Stimulated activated memory B cell treated with anti-CD40 and anti-IgM and Interleukin-4, amounts not matched to agents 10 μg/mL and 1 μg/mL and 100 μg/mL, for 72 hours (primary cell): ENCODE measurements around the gene ARF3.

ENCODE experiments used
- ATAC-seq: fragments of 150-1000 bp; cut with Tn5 transposase; 2 replicates; pipeline ENCODE4 v1.10.0; 2021
- H3K27ac Mint-ChIP-seq: one replicate; pipeline ENCODE4 v1.8.0; 2022; ENCODE audit warnings: mild to moderate bottlenecking, mixed read lengths
- H3K27me3 Mint-ChIP-seq: one replicate; pipeline ENCODE4 v1.8.0; 2022; ENCODE audit warnings: mixed read lengths
- H3K36me3 Mint-ChIP-seq: one replicate; pipeline ENCODE4 v1.8.0; 2022; ENCODE audit warnings: mixed read lengths
- H3K4me1 Mint-ChIP-seq: one replicate; pipeline ENCODE4 v1.8.0; 2022; ENCODE audit warnings: mixed read lengths
- H3K4me3 Mint-ChIP-seq: one replicate; pipeline ENCODE4 v1.8.0; 2022; ENCODE audit warnings: mild to moderate bottlenecking, moderate library complexity, mixed read lengths
- H3K9me3 Mint-ChIP-seq: one replicate; pipeline ENCODE4 v1.8.0; 2022; ENCODE audit warnings: mixed read lengths

The ARF3 gene

DNA sequence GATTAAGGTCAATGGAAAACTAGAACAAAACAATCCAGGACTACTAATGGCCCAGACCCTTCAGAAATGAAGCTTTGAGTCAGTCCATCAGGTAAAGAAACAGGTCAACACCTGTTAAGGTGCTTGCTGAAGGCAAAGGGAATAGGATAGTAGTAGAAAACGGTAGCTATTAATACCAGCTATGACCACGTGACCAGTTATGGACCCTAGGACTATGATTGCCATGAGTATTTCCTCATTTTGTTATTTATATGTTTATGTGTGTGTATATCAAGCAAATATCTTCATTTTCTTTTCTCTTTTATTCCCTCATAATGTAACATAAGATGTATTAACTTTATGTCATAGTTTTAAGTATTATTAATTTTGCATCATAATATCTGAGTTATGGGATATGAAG is 57.6 kb downstream of the ARF3 start:
- Mint-ChIP-seq H3K27ac (no peak overlapping the region), H3K36me3 (no peaks in the 10 kb centered on the region), H3K9me3 (no peaks in the 10 kb centered on the region), H3K27me3 (peaks cover 14% of the 10 kb centered on the region), H3K4me1 (peaks cover 12% of the 10 kb centered on the region), H3K4me3 (no peak overlapping the region)
- no peak for ATAC-seq

DNA sequence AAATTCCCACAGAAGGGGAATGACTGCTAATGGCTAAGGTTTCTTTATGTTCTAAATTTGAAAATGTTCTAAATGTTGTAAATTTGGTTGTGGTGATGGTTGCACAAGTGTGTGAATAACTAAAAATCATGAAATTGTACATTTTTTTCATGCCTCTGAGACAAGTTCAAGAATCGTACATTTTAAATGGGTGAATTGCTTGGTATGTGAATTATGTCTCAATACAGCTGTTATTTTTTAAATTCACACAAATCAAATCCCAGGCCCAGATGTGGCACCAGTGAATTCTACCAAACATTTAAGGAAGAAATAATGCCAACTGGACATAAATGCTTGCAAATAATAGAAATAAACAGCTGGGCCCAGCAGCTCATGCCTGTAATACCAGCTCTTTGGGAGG is 63.0 kb downstream of the ARF3 start:
- Mint-ChIP-seq H3K27ac (no peak overlapping the region), H3K27me3 (peaks cover 39% of the 10 kb centered on the region), H3K4me3 (no peak overlapping the region), H3K9me3 (no peaks in the 10 kb centered on the region), H3K36me3 (no peaks in the 10 kb centered on the region), H3K4me1 (peaks cover 6% of the 10 kb centered on the region)
- no peak for ATAC-seq

DNA sequence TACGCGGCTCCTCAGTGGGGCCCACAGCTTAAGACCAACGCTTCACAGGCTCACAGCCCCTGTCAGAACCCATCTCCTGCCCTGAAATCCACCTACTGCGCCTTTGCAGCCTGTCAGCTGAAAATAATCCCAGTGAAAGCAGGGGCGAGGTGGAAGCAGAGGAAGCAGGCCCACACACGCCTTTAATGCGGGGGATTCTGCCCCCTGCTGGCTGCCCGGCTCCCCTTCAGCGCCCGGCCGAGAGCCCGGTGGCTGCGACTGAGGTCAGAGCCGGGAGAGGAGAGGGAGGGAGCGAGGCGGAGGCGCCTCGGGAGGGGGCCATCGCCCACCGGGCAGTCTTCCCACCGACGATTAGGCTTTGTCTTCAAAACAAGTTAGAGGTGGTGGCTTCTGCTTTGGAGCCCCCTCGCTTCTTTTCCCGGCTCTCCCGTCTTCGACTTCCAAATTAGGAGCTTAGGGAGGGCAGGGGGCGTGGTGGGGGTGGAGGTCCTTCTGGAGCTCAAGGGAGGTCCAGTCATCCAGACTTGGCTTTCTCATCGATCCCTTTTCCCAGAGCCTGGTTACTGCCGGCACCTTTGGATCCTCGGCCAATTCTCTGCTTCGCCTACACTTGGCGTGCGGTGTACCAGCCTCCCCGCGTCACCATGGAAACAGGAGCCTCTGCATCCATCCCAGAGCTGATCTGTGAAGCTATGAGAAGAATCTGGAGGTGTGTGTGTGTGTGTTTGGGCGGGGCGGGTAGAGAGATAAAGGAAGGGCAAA is 66.4 kb downstream of the ARF3 start:
- Mint-ChIP-seq H3K4me1 (peaks cover 6% of the 10 kb centered on the region), H3K36me3 (no peaks in the 10 kb centered on the region), H3K9me3 (no peaks in the 10 kb centered on the region), H3K4me3 (no peak overlapping the region), H3K27ac (no peak overlapping the region), H3K27me3 (peaks cover 26% of the 10 kb centered on the region)
- ATAC-seq: peak; percentile 92

DNA sequence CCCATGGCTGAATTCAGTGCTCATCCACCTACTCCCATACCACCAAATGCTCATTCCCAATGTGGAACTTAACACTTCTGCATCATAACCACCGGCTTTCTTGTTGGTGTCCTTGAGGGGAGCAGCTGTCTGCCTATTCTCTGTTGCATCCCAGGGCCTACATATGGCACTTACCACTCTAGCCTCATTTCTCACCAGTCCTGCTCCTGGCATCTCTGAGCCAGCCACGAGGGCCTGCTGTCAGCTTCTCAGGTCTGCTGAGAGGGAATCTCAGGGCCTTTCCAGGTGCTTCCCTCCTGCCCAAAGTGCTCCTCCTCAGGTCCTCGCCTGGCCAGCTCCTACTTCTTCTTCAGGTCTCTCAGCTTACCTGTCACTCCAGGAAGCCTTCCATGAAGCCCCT is 67.6 kb downstream of the ARF3 start:
- Mint-ChIP-seq H3K4me1 (peaks cover 6% of the 10 kb centered on the region), H3K9me3 (no peaks in the 10 kb centered on the region), H3K36me3 (no peaks in the 10 kb centered on the region), H3K4me3 (no peak overlapping the region), H3K27me3 (peaks cover 25% of the 10 kb centered on the region), H3K27ac (no peak overlapping the region)
- no peak for ATAC-seq
